HG03175 (cell line): ENCODE results near the gene PTTG1IP2.
"Not testable (repeated sequence)": the region's sequence is repeated elsewhere in the genome, so short reads cannot be mapped to it uniquely, and the experiment has no call there.

Experiments used
- ATAC-seq: cut with Tn5 transposase; IDR thresholded peaks from one replicate; pipeline ENCODE4 v1.9.1; 2021; ENCODE audit warnings: mild to moderate bottlenecking, moderate library complexity; ENCODE audit not compliant: unreplicated experiment

The PTTG1IP2 gene

GRCh38 chr7:90469554-90469953 lies at the start of gene PTTG1IP2:
Gene PTTG1IP2 (plus strand): TSS chr7:90469639. CDS start chr7:90469787, 148 bp downstream.
- no peak for ATAC-seq

DNA sequence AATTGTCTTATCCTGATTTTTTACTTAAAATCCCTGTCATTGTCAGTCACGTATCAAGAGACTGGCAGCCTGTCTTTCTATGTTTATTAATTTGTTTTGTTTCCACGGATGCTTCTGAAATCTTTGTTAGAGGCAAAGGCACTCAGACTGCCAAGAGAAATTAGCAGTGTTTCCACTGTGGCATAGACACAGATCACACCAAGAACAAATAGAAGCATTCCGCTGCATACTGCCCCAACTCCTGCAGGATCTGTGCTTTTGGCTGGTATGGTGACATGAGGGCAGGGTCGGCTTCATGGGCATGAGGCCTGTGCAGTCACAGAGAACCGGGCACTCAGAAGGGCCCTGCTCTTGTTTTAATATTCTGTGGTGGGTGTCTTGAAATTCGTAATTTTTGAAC lies 47.8 kb upstream of the PTTG1IP2 start:
- no peak for ATAC-seq

DNA sequence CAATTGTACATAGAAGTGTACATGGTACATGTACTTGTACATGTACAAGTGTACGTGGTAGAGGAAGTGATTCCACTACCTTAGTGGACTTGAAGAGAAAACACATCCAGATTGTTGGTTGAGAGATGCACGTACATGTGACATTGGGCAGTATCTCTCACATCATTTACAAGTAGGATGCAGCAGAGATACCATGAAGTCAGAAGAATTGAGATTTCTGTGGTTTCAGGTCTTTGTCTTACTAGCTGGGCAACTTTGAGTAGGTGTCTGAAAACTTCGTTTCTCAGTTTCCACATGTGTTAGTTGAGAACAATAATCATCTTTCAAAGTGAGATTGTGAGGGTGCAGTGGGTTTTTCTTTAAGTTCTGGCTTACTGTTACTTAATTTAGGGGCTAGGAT lies 44.7 kb upstream of the PTTG1IP2 start:
- ATAC-seq: peak; percentile 70

DNA sequence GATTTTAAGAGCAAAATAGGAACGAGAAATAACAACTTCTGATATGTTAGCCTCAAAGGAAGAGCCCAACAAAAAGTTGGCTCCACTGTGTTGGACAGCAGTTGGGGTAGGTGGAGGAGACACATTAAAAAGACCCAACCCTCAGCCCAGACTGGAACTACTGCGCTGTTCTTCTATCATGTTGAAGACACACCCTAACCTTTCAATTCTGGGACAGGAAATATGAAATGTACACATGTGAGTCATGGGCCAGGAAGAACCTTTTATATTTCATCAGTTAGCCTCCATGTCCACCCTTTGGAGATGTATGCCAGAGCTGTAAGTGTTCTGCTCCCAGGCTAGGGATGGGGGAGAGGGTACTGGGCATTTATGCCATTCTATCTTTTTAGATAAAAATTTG lies 44.1 kb upstream of the PTTG1IP2 start:
- ATAC-seq: no peak

- ATAC-seq: no peak
Observed at GRCh38 chr7:90430614-90431460, 38.6 kb upstream of the PTTG1IP2 start.

DNA sequence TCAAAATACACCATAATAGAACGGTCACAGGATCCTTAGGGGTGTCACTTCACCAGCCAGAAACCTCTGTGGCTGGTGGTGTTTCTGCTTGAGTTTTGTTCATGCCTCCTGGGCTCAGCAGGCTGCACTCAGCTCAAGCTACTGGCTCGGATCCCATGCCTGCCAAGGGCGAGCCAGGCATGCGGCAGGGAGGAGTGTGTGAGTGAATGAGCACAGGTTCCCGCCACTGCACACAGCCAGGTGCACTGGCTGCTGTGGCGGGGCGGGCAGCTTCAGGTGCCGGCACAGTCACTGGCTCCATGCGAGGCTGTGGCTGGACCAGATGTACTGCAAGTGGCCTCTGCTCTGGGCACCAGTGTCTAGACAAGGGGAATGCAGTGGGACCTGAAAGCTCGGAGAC lies 36.7 kb upstream of the PTTG1IP2 start:
- ATAC-seq: no peak

GRCh38 chr7:90433221-90433620 lies 36.2 kb upstream of the PTTG1IP2 start:
- no peak for ATAC-seq

GRCh38 chr7:90445633-90446032 lies 23.8 kb upstream of the PTTG1IP2 start:
- ATAC-seq: no peak

- no peak for ATAC-seq
Observed at GRCh38 chr7:90446137-90446899, 23.1 kb upstream of the PTTG1IP2 start.

- no peak for ATAC-seq
Observed at GRCh38 chr7:90453259-90453891, 16.1 kb upstream of the PTTG1IP2 start.

- no peak for ATAC-seq
Observed at GRCh38 chr7:90453931-90454330, 15.5 kb upstream of the PTTG1IP2 start.

- peak; percentile 85 for ATAC-seq
Observed at GRCh38 chr7:90455163-90456030, 14.0 kb upstream of the PTTG1IP2 start.

DNA sequence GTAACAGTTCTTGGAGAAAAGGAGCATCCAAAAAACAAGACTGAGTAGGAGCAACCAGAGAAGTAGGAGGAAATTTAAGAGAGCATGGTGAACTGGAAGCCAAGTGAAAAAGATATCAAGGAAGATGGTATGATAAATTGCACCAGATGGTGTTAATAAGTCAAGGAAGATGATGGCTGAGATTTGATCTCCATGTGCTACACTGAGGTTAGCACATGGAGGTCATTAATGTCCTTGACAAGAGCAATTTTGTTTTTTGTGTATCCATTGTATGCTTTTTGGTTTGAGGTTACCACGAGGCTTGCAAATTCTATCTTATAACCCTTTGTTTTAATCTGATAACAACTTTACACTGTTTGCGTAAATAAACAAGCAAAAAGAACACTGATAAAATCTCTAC lies 11.3 kb upstream of the PTTG1IP2 start:
- ATAC-seq: no peak

DNA sequence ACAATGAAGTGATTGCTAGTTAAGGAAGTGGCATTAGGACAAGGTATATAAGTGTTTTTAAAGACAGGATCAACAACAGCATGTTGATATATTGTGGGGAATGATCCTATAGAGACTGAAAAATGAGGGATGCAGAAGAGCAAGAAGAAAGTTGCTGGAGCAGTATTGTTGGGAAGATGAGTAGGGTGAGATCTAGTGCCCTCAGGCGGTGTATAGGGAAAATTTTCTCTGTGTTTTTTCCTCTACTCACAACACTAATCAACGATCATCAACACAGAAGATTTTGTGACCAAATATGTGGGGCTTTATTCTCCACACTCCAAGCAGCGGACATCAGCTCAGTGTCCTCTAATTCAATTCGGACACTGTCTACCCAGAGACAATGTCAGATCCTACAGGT lies 9.6 kb upstream of the PTTG1IP2 start:
- no peak for ATAC-seq

- no peak for ATAC-seq
Observed at GRCh38 chr7:90461219-90461618, 8.2 kb upstream of the PTTG1IP2 start.

DNA sequence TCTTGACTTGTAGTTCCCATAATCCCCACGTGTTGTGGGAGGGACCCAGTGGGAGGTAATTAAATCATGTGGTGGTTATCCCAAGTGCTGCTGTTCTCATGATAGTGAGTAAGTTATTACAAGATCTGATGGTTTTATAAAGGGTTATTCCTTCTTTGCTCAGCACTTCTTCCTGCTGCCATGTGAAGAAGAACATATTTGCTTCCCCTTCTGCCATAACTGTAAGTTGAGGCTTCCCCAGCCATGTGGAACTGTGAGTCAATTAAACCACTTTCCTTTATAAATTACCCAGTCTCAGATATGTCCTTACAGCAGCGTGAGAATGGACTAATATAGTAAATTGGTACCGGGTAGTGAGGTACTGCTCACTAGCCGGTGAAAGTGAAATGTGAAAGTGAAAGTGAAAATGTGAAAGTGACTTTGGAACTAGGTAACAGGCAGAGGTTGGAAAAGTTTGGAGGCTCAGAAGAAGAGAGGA lies 6.2 kb upstream of the PTTG1IP2 start:
- not testable (repeated sequence) for ATAC-seq

GRCh38 chr7:90465816-90466215 lies 3.6 kb upstream of the PTTG1IP2 start:
- no peak for ATAC-seq

GRCh38 chr7:90472805-90473540 lies 3.5 kb downstream of the PTTG1IP2 start:
- no peak for ATAC-seq

GRCh38 chr7:90473814-90474213 lies 4.4 kb downstream of the PTTG1IP2 start:
- no peak for ATAC-seq
